HG03460 (cell line): Measurements from ENCODE around the gene ALPL.

Experiments
- ATAC-seq: cut with Tn5 transposase; IDR thresholded peaks from one replicate; pipeline ENCODE4 v1.9.1; 2021; ENCODE audit not compliant: unreplicated experiment

ALPL gene

GRCh38 chr1:21614419-21615115 is 105.3 kb downstream of the ALPL start:
- no peak for ATAC-seq

GRCh38 chr1:21616372-21616771 is 107.1 kb downstream of the ALPL start:
- ATAC-seq: no peak

DNA sequence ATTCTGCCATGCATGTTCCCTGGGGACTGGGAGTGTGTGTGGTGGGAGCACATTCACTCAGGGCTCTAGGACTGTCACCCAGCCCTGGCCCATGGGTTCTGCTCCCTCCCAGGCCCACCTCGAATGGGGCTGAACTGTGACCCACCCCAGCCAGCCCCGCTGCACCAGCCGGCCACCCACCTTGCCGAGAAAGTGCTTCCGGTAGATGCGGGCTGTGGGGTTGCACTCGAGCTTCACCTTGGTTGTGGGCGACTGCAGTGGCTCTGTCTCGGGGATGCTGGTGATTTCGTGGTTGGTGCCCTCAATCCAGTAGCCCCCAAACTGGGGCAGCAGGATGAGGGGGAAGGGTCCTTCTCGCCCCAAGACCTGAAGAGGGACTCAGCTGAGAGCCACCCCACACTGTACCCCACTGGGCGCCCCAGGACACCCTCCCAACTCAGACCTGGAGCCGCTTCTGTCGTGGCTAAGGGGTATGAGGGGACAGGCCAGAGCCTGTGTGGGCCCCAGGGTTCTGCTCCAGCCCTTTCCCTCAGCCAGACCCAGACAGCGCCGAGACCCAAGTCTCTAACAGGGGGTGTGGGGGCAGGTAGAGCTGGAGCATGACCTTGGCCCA is 108.0 kb downstream of the ALPL start:
- ATAC-seq: no peak

- ATAC-seq: no peak
Observed at GRCh38 chr1:21618059-21618458, 108.8 kb downstream of the ALPL start.

DNA sequence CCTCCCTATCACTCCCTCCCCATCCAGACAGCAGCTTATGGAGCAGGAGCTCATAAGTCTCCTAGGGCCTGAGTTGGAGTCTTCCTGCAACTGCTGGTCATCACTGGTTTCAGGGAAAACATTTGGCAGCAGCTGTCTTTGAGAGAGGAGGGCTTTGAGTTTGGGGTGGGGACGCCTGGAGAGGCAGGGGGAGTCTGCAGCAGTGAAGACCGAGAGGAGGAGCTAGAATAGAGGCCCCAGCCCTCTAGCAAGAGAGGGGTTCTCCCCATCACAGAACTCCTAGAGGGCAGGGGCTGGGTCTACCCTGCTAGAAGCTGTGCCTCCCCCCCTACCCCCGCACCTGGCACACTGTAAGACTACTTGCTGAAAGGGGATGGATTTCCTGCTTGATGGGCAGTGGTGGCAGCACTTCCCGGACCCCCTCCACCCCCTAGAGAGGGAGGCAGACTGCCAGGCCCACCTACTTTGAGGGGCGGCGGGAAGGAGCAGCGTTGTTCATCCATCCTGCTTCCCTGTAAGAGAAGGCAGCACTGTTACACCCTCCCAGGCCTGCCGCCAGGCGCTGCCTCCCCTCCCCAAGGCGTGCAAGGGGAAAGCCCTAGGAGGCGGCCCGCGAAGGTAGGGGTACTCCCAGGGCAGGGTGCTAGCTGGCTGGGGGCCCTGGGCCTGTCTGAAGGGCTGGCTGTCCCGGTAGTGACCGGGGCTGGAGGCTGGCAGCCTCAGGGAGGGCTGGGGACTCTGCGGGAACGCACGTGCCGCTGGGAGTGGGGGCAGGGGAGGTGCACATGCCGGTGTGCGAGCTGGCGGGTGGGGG is 109.5 kb downstream of the ALPL start:
- ATAC-seq: no peak

DNA sequence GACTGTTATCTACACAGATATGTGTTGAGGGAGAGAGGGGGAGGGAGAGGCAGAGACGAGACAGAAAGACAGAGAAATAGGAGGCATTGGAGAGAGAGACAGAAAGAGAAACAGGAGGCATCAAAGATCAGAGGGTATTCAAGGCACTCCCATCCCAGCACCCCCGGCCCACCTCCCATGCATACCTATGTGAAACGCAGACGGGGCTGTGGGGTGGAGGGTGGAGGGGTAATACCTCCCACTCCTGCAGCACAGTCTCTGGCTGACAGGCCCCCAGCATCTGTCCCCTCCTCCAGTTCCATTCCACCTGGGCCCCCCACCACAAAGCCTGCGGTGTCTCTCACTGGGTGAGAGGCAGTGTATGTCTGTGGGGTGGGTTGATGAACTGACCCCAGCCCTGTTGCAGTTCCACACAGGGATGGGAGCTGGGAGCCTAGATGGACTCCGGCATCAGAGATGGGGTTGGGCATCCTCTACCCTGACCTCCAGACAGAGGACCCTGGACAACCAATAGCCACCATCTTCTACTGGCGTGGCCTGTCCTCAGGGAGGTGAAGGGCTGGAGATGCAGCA is 110.2 kb downstream of the ALPL start:
- no peak for ATAC-seq

- no peak for ATAC-seq
Observed at GRCh38 chr1:21620011-21620410, 110.8 kb downstream of the ALPL start.

GRCh38 chr1:21620496-21620895 is 111.3 kb downstream of the ALPL start:
- ATAC-seq: no peak

DNA sequence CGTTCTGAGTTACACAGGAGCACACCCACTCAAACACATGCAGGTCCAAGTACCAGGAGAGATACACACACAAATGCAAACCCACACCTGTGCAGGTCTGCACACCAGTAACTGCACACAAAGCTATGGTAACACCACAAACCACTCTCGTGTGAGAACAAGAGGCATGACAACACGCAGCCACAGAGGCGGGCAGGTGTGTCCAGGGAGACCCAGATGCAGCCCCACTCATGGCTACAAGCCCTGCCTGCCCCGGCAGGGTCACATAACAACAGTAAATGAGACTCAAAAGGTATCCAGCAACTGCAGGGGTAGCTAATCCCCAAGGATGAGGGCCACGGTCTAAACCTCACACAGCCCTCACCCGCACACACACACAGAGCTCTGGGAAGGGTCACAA is 111.8 kb downstream of the ALPL start:
- ATAC-seq: no peak

DNA sequence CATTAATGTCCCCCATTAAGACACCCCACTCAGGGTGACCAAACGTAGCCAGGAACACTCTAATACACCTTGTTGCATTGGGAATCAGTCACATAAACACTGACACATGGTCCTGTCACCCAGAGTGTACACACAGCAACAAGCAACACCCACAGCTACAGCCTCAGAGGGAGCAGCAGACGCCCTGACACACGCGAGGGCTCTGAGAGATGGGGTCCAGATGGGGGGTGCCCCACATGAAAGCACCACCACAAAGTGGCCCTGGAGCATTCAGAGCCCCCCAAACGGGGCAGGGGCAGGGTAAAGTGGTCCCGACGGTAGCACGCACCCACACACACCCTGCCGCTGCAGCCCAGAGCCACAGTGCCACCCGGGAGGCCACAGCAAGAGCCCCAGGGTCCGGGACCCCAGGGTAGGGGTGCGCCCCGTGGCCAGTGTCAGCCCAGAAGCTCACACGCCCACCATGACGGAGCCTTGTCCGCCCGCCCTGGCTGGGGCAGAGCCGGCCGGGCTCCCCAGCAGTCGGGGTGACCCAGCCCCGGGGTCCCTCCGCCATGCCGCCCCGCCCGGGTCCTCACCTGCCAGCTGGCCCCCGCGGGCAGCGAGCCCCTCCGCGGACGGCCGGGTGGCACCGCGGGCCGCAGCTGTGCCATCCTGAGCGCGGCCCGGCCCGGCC is 112.7 kb downstream of the ALPL start:
- no peak for ATAC-seq

GRCh38 chr1:21622466-21623315 is 113.5 kb downstream of the ALPL start:
- no peak for ATAC-seq

DNA sequence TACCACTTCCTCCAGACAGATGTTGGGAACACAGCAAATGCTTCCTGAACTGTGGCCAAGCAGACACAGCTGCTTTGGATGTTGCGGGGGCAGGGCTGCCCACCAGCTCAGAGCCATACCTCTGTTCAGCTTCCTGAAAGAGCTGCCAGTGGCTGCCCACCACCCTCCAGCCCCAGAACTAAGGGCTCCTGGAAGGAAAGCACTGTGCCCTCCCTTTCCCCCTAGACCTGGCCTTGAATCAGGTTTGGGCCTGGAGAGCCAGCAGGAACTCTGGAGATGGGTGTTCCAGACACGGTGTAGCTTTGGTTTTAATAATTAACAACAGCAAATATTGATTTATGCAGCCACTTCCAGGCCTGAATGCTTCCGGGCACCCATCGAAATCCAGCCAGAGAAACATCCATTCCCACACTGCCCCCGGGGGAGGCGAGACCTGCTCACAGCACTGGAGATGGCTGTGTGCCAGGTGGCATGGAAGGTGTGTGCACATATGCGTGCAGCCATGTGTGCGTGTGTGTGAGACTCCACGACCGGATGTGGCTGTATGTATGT is 114.3 kb downstream of the ALPL start:
- no peak for ATAC-seq

GRCh38 chr1:21624571-21625389 is 115.6 kb downstream of the ALPL start:
- ATAC-seq: no peak

GRCh38 chr1:21625390-21626190 is 116.4 kb downstream of the ALPL start:
- ATAC-seq: no peak

- no peak for ATAC-seq
Observed at GRCh38 chr1:21626921-21627339, 117.7 kb downstream of the ALPL start.
